ENCODE results near the gene BAIAP2.

Gene BAIAP2

GRCh38 chr17:81057777-81058176 lies 22.8 kb downstream of the BAIAP2 start:
- TF ChIP-seq CTCF (conservative IDR thresholded peaks at IDR 0.05; ENCODE audit: low read length) (no peak), EZH2phosphoT487 (IDR thresholded peaks at IDR 0.05; ENCODE audit: borderline replicate concordance) (no peak)

GRCh38 chr17:81058263-81058871 lies 23.4 kb downstream of the BAIAP2 start:
- H3K36me3 ChIP-seq (ENCODE audit: insufficient read depth, low read length): no peaks in the 10 kb centered on the region
- H3K79me2 ChIP-seq (ENCODE audit: insufficient read depth, low read length): no peaks in the 10 kb centered on the region
- H3K9ac ChIP-seq (ENCODE audit: low read depth, low read length, poor library complexity, severe bottlenecking): no peak overlapping the region
- TF ChIP-seq CTCF (conservative IDR thresholded peaks at IDR 0.05; ENCODE audit: low read length) (no peak), EZH2phosphoT487 (IDR thresholded peaks at IDR 0.05; ENCODE audit: borderline replicate concordance) (no peak)
- no peaks in the 10 kb centered on the region for H3K9me3 ChIP-seq (ENCODE audit: insufficient read depth, low read depth, low read length)
- H3K4me3 ChIP-seq (ENCODE audit: low read length, poor library complexity, severe bottlenecking): no peak overlapping the region
- H3K4me1 ChIP-seq (ENCODE audit: insufficient read depth, low read length, poor library complexity, severe bottlenecking): no peaks in the 10 kb centered on the region
- no peaks in the 10 kb centered on the region for H4K20me1 ChIP-seq (ENCODE audit: insufficient read depth, low read length, poor library complexity, severe bottlenecking)
- no peaks in the 10 kb centered on the region for H3K27me3 ChIP-seq (ENCODE audit: insufficient read depth, low read length, poor library complexity, severe bottlenecking)
- H2AFZ ChIP-seq (ENCODE audit: low read length): no peak overlapping the region
- no peak overlapping the region for H3K4me2 ChIP-seq (ENCODE audit: low read depth, low read length, poor library complexity, severe bottlenecking)
- no peaks in the 10 kb centered on the region for H3K9me2 ChIP-seq (replicated peaks; ENCODE audit: low read depth, low read length)
- no peaks in the 10 kb centered on the region for H3F3A ChIP-seq (ENCODE audit: low read depth)

More at GRCh38 chr17:81057777-81058176, 22.8 kb downstream of the BAIAP2 start:
- Histone ChIP-seq H3K4me3 (ENCODE audit: low read length, poor library complexity, severe bottlenecking) (no peak overlapping the region), H3K9me3 (ENCODE audit: insufficient read depth, low read depth, low read length) (no peaks in the 10 kb centered on the region), H3K36me3 (ENCODE audit: insufficient read depth, low read length) (no peaks in the 10 kb centered on the region), H3K79me2 (ENCODE audit: insufficient read depth, low read length) (no peaks in the 10 kb centered on the region), H2AFZ (ENCODE audit: low read length) (no peak overlapping the region), H3K9me2 (replicated peaks; ENCODE audit: low read depth, low read length) (no peaks in the 10 kb centered on the region), H3K4me2 (ENCODE audit: low read depth, low read length, poor library complexity, severe bottlenecking) (no peak overlapping the region), H3K9ac (ENCODE audit: low read depth, low read length, poor library complexity, severe bottlenecking) (no peak overlapping the region), H3F3A (ENCODE audit: low read depth) (no peaks in the 10 kb centered on the region), H3K27me3 (ENCODE audit: insufficient read depth, low read length, poor library complexity, severe bottlenecking) (no peaks in the 10 kb centered on the region), H3K4me1 (ENCODE audit: insufficient read depth, low read length, poor library complexity, severe bottlenecking) (no peaks in the 10 kb centered on the region), H4K20me1 (ENCODE audit: insufficient read depth, low read length, poor library complexity, severe bottlenecking) (no peaks in the 10 kb centered on the region)

- Histone ChIP-seq H3K9me3 (ENCODE audit: insufficient read depth, low read depth, low read length) (no peaks in the 10 kb centered on the region), H3K9me2 (replicated peaks; ENCODE audit: low read depth, low read length) (no peaks in the 10 kb centered on the region), H3K36me3 (ENCODE audit: insufficient read depth, low read length) (no peaks in the 10 kb centered on the region), H3K4me1 (ENCODE audit: insufficient read depth, low read length, poor library complexity, severe bottlenecking) (no peaks in the 10 kb centered on the region), H3K4me2 (ENCODE audit: low read depth, low read length, poor library complexity, severe bottlenecking) (no peak overlapping the region), H3K4me3 (ENCODE audit: low read length, poor library complexity, severe bottlenecking) (no peak overlapping the region), H3F3A (ENCODE audit: low read depth) (no peaks in the 10 kb centered on the region), H3K9ac (ENCODE audit: low read depth, low read length, poor library complexity, severe bottlenecking) (no peak overlapping the region), H4K20me1 (ENCODE audit: insufficient read depth, low read length, poor library complexity, severe bottlenecking) (no peaks in the 10 kb centered on the region), H3K79me2 (ENCODE audit: insufficient read depth, low read length) (no peaks in the 10 kb centered on the region), H2AFZ (ENCODE audit: low read length) (no peak overlapping the region), H3K27me3 (ENCODE audit: insufficient read depth, low read length, poor library complexity, severe bottlenecking) (no peaks in the 10 kb centered on the region)
- no peak for TF ChIP-seq EZH2phosphoT487 (IDR thresholded peaks at IDR 0.05; ENCODE audit: borderline replicate concordance)
- no peak for TF ChIP-seq CTCF (conservative IDR thresholded peaks at IDR 0.05; ENCODE audit: low read length)
These were observed 24.1 kb downstream of the BAIAP2 start for GRCh38 chr17:81059026-81059425.

Data from Loucy (cell line).